GM15510 (cell line): Measurements from ENCODE around the gene RPS6KA3.

Source experiments
- POLR2A ChIP-seq: IDR thresholded peaks from 3 replicates; pipeline ENCODE4 v1.6.1; 2011; ENCODE audit warnings: borderline replicate concordance; ENCODE audit not compliant: insufficient read length; ENCODE audit errors: extremely low read depth

The RPS6KA3 gene

DNA sequence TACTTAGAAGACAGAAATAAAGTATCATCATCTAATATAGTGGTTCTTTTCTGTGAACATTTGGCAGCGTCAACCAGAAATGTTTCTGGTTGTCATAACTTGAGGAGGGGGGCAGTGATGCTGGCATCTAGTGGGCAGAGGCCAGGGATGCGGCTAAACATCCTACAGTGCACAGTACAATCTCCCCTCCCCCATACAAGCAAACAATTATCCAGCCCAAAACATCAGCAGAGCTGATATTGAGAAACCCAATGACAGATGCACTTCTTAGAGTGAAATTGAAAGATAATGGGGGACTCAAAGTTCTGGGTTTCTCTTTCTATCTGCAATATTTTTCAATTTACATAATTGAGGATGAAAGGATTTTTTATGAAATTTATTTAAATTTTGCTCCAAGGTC is 123.1 kb downstream of the RPS6KA3 start:
- TF ChIP-seq POLR2A, result no peak

DNA sequence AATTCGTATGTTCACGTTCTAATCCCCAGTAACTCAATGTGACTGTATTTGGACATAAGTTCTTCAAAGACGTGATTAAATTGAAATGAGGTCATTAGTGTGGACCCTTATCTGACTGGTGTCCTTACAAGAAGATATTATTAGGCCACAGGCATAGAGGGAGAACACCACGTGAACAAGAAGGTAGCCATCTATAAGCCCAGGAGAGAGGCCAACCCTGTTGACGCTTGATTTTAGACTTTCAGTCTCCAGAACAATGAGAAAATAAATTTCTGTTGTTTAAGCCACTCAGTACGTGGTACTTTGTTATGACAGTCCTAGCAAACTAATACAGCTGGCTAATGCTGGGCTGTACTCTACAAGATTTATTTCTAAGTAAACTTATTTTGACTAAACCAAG is 123.6 kb downstream of the RPS6KA3 start:
- TF ChIP-seq POLR2A, result no peak

DNA sequence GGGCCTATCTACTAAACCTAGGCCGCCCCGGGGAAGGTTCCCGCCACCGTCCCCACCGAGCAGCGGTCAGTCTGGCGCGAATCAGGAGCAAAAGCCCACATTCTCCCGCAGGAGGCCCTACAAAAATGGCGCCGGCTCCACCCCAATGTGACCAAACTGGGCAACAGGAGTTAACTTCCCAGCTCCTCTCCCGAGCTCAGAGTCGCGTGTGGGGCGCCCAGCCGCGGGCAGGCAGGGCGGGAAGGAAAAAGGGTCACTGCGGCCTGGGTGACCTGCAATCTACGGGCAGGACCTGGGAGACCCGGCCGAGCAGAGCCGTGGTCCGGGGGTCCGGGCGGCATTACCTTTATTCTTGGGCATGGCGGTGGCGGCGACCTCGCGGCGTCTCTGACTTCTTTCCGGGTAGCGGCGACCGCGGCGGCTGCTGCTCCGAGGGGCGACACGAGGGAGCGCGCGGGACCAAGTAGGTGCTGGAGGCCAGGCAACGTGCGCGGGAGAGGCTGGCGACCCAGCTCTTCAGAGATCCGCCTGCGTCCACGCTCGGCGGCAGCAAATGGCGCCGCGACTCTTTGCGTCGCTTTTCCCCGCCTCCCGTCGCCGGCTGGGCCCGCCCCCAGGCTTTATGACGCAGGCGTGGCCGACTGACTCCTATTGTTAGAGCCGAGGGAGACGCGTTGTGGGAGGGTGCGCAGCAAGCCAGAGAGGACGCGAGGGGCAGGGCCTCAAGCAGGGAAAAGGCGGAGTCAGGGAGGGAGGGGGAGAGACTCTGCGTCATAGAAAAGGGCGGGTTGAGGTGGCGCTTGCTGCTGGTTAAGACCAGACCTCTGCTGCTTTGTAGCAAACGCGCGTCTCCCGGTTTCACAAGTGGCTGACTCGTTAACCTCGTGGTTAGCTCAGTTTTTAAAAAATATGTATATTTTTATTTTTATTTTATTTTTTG is 125.2 kb downstream of the RPS6KA3 start, which contains the start of gene EIF1AX:
Gene EIF1AX, minus strand, starts transcription at position 558 of the 940 bp plus-strand sequence. Its CDS starts 198 bp downstream, at position 360.
- TF ChIP-seq POLR2A, result peak; percentile 77

DNA sequence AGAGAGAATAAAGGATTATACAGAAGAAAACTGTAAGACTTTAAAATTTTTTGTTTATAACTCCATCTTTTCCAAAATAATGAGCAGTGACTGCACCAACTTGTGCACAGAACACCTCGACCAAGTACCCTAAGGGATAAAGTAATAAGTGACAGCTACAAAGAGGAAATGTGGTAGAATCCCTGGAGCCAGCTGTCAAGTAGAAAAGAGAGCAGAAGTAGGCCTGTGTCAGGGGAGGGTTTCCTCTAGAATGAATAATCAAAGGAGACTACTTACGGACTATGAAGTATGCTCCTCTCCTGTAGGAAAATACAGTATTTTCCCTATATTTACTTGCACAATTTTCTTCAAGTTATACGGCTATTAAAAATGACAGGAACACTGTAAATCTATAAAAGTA is 126.3 kb downstream of the RPS6KA3 start:
- no peak for TF ChIP-seq POLR2A

DNA sequence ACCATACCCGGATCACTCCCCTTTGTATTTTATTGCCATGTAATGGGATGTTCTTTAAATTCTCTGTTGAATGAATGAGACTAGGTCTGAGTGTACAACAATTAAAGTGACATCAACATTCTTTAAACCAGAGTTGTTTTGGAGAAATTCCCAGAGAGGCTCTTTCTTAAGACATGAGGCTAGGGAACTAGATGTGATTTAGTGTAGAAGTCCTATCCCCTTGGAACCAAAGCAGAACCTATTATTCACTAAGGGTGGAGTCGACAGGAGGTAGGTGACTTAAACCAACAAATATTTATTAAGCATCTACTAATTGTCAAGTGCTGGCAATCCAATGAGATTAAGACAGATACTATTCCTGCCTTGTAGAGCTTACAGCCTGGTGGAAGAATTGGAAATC is 126.7 kb downstream of the RPS6KA3 start:
- no peak for TF ChIP-seq POLR2A

DNA sequence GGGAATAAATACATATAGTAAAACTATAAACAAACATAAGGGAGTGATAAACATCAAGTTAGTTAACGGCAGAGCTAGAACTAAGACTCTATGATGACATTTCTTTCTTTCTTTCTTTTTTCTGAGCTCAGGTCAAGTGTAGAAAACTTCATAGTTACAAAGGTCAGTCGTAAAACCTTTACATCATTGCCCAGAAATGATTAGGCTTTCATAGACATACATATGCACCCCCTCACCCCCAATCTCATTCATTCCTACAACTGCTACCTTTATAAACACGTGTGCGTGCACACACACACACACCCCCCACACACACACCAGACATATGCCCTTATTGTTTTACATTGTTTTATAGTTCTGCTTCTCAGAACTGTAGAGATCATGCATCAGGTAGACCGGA is 130.8 kb downstream of the RPS6KA3 start:
- TF ChIP-seq POLR2A, result no peak

DNA sequence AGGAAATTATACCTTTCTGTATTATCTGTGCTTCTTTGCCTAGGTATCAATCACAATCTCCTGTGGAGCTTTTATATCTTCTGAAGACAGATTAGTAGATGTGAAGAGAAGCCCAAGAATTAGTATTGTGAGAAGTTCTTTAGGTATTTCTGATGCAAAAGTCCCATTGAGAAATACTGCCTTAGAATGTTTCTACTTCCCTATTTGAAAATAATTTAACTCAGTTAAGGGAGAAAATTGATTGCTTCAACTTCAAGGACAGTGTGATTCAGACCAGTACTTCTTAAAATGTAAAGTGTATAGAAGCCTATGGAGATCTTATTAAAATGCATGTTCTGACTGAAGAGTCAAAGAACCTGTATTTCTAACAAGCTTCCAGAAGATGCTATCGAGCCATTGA is 134.0 kb downstream of the RPS6KA3 start:
- TF ChIP-seq POLR2A, result no peak

DNA sequence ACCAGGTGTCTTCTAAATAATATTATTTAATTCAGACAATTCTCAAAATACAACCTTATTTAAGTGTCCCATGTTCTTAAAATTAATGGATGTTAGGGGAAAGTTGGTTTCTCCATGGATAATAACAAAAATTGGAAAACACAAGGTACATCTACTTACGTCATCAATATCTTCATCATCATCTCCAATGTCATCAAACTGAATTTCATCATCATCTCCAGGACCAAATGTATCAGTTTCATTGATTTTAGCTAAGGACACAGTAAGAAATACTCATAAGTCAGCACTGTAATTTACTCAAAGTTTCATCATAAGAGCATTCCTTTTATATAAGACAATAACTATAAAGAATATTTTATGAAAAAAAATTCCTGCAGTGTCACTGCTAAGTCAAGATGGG is 136.4 kb downstream of the RPS6KA3 start:
- TF ChIP-seq POLR2A, result no peak

DNA sequence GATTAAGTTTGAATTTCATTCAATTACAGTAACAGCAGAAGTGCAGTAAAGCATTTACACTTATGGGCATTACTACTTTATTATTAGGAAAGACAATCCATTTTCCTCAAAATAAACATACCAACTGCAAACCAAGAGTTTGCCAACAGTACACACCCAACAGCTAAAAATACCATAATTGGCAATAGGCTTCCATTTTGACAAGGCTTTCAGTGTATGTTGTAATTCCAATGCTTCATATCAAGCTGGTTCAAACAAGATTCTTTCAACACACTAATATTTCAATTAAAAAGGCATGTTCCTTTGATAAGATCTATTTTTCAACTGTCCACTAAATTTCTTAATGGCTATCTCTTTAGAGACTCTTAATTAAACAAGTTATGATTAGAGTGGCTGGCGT is 137.2 kb downstream of the RPS6KA3 start:
- no peak for TF ChIP-seq POLR2A

DNA sequence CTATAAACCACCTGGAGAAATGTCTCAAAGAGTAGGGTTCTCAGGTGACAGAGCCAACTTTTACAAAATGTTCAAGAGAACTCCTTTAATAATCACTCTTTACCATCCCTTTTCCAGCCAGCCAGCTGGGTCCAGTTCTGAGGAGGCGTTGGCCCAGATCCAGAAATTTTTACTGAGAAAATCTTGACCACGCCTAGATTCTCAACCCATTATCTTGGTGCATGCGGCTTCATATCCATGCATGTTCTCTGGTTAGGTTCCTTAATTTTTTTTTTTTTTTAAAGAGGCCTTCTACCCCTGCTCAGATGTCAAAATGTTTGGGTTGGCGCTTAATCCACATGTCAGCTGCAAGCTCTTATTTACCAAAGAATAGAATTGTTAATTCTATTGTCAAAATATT is 138.0 kb downstream of the RPS6KA3 start:
- TF ChIP-seq POLR2A, result no peak

DNA sequence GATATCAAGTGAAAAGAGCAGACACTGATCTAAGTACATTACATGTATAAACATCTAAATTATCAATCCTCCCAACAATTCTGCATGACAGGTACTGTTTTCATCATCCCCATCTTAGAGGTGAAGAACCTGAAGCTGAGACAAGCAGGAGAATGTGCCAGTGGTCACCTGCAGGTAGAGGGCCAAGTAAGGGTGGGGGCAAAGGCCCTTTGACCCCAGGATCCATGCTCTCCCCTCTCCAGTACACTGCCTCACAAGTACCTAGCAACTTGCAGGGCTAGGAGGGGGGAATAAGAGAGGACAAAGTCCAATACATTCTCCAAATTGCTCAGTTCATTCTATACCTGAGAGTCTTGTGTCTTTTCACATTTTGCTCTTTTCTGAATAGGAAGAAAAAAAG is 141.7 kb downstream of the RPS6KA3 start:
- no peak for TF ChIP-seq POLR2A

DNA sequence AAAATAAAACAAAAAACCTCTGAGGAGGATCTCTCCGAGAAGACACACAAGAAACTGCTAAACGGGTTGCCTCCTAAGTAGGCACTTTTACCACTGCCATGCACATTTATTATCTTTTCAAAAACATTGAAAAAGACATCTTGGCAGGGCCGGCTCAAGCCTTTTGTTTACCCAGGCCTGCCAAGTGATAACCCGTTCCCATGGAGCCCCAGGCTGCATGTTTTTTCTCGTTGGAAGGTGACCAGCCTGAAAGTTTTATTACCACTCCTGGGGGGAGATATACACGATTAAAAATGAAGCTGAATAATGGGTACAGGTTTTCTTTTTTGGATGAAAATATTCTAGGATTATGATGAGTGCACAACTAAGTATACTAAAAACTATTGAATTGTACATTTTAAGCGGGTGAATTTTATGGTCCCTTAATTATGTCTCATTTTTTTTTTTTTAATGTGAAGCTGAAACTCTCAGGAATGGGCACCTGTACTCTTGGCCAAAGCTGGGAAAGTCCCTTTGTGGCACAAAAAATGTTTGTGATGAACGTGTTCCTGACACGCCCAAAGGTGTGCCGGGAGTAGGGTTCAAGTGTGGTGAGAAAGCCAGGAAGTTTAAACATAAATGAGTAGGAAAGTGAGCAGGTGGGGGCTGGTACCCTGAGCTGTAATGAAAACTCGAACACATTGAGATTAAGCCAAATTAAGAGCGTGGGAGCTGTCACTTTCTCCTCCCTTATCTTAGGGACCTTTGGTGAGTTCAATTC is 148.5 kb downstream of the RPS6KA3 start:
- no peak for TF ChIP-seq POLR2A

DNA sequence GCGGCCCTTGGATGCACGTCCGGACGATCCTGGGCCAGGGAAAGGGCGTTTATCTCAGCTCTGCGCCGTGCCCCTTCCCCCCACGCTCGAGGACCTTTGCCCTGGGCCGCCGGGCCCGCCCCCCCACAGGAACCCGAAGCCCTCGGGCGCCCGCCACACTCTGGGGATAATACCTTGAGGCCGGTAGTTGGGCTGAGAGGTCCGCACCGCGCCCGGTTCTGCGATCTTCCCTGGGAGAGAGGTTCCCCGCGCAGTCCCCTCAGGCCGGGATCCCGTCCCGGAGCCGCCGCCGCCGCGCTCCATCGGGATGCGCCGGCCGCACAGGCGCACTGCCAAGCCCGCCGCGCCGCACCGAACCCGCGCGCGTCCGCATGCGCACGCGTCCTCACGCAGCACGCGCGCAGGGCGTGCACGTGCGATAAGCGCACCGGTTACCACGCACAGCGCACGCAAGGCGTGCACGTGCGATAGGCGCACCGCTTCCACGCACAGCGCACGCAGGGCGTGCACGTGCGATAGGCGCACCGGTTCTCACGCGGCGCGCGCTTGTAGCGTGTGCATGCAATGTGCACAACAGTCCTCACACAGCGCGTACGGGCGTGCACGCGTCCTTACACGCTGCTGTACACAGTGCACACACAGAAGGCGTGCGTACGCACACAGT is 150.0 kb downstream of the RPS6KA3 start, which contains the start of gene MAP7D2:
Gene MAP7D2, minus strand, starts transcription at position 331 of the 664 bp plus-strand sequence. Its CDS starts 28 bp downstream, at position 303.
- TF ChIP-seq POLR2A, result no peak

DNA sequence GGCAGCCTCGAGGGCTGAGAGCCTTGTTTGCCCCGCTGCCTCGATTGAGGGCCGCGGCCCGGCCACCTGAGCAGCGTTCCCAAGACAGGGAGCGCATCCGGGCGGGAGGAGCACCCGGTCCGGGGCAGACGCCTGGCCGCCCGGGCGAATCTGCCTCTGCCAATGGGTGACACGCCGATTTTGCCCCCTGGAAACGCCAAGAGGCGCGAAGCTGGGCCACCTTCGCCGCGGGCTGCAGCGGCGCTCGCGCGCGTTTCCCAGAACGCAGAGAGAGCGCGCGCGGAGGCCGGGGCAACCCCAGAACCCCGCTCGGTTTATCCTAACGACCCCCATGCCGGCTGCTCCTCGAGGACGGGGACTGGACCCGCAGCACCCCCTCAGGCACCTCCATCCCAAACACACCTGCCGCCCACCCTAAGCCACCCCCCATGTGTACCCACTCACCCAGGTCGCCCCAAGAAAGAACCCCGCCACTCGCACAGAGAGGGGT is 150.6 kb downstream of the RPS6KA3 start:
- TF ChIP-seq POLR2A, result no peak
